HAP-1 (cell line): ENCODE results near the gene MAP3K9.

Experiments
- DNase-seq, 2 experiments: peaks; one replicate each; pipeline ENCODE4 v3.0.0-alpha.2; 2016 to 2020; ENCODE audit warnings: low spot score in 2 of 2
- H3K27me3 ChIP-seq: fragments of 250-450 bp; sonication (Bioruptor Pico); 2 replicates; pipeline ENCODE4 v1.5.1; 2020; ENCODE audit warnings: low read depth, mild to moderate bottlenecking, moderate library complexity
- H3K36me3 ChIP-seq: fragments of 250-450 bp; sonication (Bioruptor Pico); replicated peaks from 2 replicates; pipeline ENCODE4 v1.5.1; 2020; ENCODE audit warnings: mild to moderate bottlenecking
- H3K4me1 ChIP-seq: fragments of 250-450 bp; sonication (Bioruptor Pico); 2 replicates; pipeline ENCODE4 v1.5.1; 2020; ENCODE audit warnings: mild to moderate bottlenecking
- H3K4me3 ChIP-seq: fragments of 250-450 bp; sonication (Bioruptor Pico); 2 replicates; pipeline ENCODE4 v1.5.1; 2020; ENCODE audit warnings: mild to moderate bottlenecking, moderate library complexity
- H3K9me3 ChIP-seq: fragments of 250-450 bp; sonication (Bioruptor Pico); 2 replicates; pipeline ENCODE4 v1.5.1; 2020; ENCODE audit warnings: mild to moderate bottlenecking, moderate library complexity
- in situ Hi-C: fragments of 300-500 bp; cut with MboI; formaldehyde crosslinking; loops from 3 replicates; pipeline ENCODE4 v1.14.3; 2020; ENCODE audit warnings: low sequenced_read_pairs, inconsistent platforms, mixed read lengths

The MAP3K9 gene

GRCh38 chr14:70718383-70719118, 90.8 kb downstream of the MAP3K9 start:
- DNase-seq: peak in 1 of 2 experiments; percentile 30
- in situ Hi-C loops: no loop called here

DNA sequence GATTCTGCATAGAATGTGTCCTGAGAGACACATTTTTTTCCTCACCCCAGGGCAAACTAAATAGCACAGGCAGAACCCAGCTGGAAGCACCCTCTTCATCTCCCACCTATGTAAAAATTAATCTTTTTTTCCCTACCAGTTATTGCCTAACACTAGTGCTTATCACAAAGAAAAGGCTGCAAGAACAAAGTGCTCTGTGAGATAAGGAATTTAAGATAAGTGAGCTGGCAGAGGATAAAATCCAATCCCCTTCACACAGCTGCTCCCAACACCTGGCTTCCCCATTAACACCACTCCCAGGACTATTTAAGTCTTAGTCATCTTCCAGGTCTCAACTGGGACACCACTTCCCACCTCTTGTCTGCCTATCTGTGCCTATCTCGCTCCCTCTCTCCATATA, 92.4 kb downstream of the MAP3K9 start:
- DNase-seq: no peak
- Histone ChIP-seq H3K4me1 (0 out of 2 replicates have a peak, but pooled peaks cover 7% of the 10 kb centered on the region), H3K27me3 (no peaks in the 10 kb centered on the region), H3K9me3 (no peaks in the 10 kb centered on the region), H3K4me3 (no peak overlapping the region), H3K36me3 (no peaks in the 10 kb centered on the region)
- in situ Hi-C loops: no loop called here

More at GRCh38 chr14:70718383-70719118, 90.8 kb downstream of the MAP3K9 start:
- Histone ChIP-seq H3K4me3 (no peak overlapping the region), H3K27me3 (no peaks in the 10 kb centered on the region), H3K36me3 (no peaks in the 10 kb centered on the region), H3K9me3 (no peaks in the 10 kb centered on the region), H3K4me1 (0 out of 2 replicates have a peak, but pooled peaks cover 6% of the 10 kb centered on the region)

DNA sequence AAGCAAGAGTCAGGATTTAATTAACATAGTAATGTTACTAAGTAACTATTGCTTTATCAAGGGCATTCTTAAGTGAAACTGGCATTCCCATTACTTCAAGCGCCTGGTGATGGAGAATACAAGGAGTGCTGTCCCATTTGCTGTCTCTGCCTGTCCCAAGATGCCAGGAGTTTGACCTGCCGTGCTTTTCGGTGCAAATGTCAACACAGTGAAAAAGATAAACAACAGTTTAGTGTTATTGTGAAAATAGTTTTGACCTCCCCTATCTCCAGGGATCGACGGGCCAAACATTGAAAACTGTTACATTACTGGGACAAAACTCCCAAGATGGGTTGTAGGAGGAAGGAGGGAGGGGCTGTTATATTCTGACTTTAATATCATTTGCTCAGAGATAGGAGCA, 92.8 kb downstream of the MAP3K9 start:
- in situ Hi-C loops: no loop called here
- Histone ChIP-seq H3K36me3 (no peaks in the 10 kb centered on the region), H3K4me3 (no peak overlapping the region), H3K4me1 (0 out of 2 replicates have a peak, but pooled peaks cover 7% of the 10 kb centered on the region), H3K27me3 (no peaks in the 10 kb centered on the region), H3K9me3 (no peaks in the 10 kb centered on the region)
- DNase-seq: no peak

DNA sequence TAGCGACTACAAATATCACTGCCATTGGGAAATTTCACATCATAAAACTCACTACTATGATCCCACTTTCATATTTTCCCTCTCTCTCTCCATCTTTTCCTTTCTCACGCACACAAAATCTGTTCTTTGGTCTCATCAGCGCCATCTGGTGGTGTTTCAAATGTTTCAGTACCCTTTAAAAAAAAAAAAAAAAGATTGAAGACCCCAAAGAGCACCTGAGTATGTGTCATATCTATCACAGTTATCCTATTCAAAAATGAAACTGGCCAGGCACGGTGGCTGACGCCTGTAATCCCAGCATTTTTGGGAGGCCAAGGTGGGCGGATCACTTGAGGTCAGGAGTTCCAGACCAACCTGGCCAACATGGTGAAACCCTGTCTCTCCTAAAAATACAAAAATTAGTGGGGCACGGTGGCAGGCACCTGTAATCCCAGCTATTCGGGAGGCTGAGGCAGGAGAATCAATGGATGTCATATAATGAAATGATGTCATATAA, 95.2 kb downstream of the MAP3K9 start:
- Histone ChIP-seq H3K4me1 (0 out of 2 replicates have a peak, but pooled peaks cover 7% of the 10 kb centered on the region), H3K9me3 (no peaks in the 10 kb centered on the region), H3K4me3 (no peak overlapping the region), H3K27me3 (no peaks in the 10 kb centered on the region), H3K36me3 (no peaks in the 10 kb centered on the region)
- in situ Hi-C loops: no loop called here
- DNase-seq: peak; percentile 44 to 76

- in situ Hi-C loops: no loop called here
- H3K27me3 ChIP-seq: no peaks in the 10 kb centered on the region
- H3K36me3 ChIP-seq: no peaks in the 10 kb centered on the region
- no peak overlapping the region for H3K4me3 ChIP-seq
- H3K4me1 ChIP-seq: 0 out of 2 replicates have a peak, but pooled peaks cover 4% of the 10 kb centered on the region
- DNase-seq: no peak
- H3K9me3 ChIP-seq: no peaks in the 10 kb centered on the region
These were observed 95.8 kb downstream of the MAP3K9 start for GRCh38 chr14:70713511-70713916.

GRCh38 chr14:70713096-70713495, 96.2 kb downstream of the MAP3K9 start:
- Histone ChIP-seq H3K9me3 (no peaks in the 10 kb centered on the region), H3K27me3 (no peaks in the 10 kb centered on the region), H3K4me3 (no peak overlapping the region), H3K36me3 (no peaks in the 10 kb centered on the region), H3K4me1 (0 out of 2 replicates have a peak, but pooled peaks cover 4% of the 10 kb centered on the region)
- DNase-seq: no peak
- in situ Hi-C loops: no loop called here

- DNase-seq: no peak
- no peaks in the 10 kb centered on the region for H3K9me3 ChIP-seq
- H3K27me3 ChIP-seq: no peaks in the 10 kb centered on the region
- H3K4me1 ChIP-seq: 0 out of 2 replicates have a peak, but pooled peaks cover 4% of the 10 kb centered on the region
- in situ Hi-C loops: no loop called here
- H3K4me3 ChIP-seq: no peak overlapping the region
- no peaks in the 10 kb centered on the region for H3K36me3 ChIP-seq
These were observed 97.9 kb downstream of the MAP3K9 start for GRCh38 chr14:70711451-70711850.

- Histone ChIP-seq H3K9me3 (no peaks in the 10 kb centered on the region), H3K4me1 (0 out of 2 replicates have a peak, but pooled peaks cover 4% of the 10 kb centered on the region), H3K4me3 (no peak overlapping the region), H3K36me3 (no peaks in the 10 kb centered on the region), H3K27me3 (no peaks in the 10 kb centered on the region)
- in situ Hi-C loops: no loop called here
- no peak for DNase-seq
These were observed 99.5 kb downstream of the MAP3K9 start for GRCh38 chr14:70709726-70710382.

DNA sequence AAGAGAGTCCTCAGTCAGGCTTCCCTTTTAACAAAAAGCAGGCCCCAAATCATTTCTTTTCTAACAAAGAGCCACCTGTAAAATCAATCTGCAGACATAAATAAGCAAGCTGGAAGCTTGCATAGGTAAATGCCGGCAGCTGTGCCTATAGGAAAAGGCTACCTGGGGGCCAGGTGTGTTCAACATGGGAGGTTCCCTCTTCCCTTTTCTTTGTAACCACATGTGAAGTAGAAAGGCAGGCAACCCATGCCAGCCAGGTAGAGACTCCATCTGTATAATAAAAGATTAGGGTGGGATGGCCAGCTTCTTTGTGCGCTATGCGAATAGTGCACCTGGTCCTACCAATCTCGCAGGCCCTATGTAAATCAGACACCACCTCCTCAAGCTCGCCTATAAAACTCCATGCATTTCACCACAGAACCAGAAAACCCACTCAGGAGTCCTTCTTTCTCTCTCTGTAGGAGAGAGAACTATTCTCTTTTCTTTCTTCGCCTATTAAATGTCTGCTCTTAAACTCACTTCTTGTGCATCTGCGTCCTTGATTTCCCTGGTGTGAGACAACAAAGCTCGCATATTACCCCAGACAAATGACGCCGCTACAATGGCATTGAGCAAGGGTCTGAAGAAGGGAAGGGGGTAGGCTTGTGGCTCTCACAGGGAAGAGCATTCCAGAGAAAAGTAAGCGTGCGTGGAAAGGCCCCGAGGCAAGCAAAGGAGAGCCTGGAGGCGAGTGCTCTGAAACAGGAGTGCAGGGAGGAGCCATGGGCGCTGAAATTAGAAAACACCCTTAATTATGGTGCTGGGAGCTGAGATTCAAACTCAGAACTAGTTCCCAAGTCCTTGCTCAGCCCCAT, 100.4 kb downstream of the MAP3K9 start:
- no peak overlapping the region for H3K4me3 ChIP-seq
- DNase-seq: no peak
- 0 out of 2 replicates have a peak, but pooled peaks cover 4% of the 10 kb centered on the region for H3K4me1 ChIP-seq
- H3K36me3 ChIP-seq: no peaks in the 10 kb centered on the region
- H3K9me3 ChIP-seq: no peaks in the 10 kb centered on the region
- in situ Hi-C loops: no loop called here
- H3K27me3 ChIP-seq: no peaks in the 10 kb centered on the region

- DNase-seq: no peak
- in situ Hi-C loops: no loop called here
- Histone ChIP-seq H3K36me3 (no peaks in the 10 kb centered on the region), H3K27me3 (peaks cover 2% of the 10 kb centered on the region; the same call in 1 of the 2 replicates), H3K4me3 (no peak overlapping the region), H3K9me3 (no peaks in the 10 kb centered on the region), H3K4me1 (no peaks in the 10 kb centered on the region)
These were observed 101.9 kb downstream of the MAP3K9 start for GRCh38 chr14:70707138-70708038.

- in situ Hi-C loops: no loop called here
- no peak for DNase-seq
- Histone ChIP-seq H3K4me3 (no peak overlapping the region), H3K36me3 (no peaks in the 10 kb centered on the region), H3K4me1 (no peaks in the 10 kb centered on the region), H3K27me3 (peaks cover 11% of the 10 kb centered on the region; the same call in 1 of the 2 replicates), H3K9me3 (no peaks in the 10 kb centered on the region)
These were observed 103.1 kb downstream of the MAP3K9 start for GRCh38 chr14:70706177-70706576.

DNA sequence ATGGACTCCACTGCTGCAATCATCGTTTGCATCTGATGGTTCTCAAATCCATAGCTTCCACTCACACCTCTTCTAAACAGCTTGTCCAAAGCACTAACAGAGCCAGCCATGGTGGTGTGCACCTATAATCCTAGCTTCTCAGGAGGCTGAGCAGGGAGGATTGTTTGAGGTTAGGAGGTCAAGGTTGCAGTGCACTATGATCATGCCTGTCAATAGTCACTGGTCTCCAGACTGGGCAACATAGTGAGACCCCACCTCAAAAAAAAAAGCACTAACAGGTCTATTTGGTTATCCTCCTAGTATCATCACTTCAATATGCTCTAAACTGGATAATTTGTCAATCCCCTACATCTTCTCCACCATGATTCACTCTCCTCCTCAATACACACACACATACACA, 104.4 kb downstream of the MAP3K9 start:
- in situ Hi-C loops: no loop called here
- Histone ChIP-seq H3K9me3 (no peaks in the 10 kb centered on the region), H3K27me3 (peaks cover 17% of the 10 kb centered on the region; the same call in 1 of the 2 replicates), H3K4me1 (no peaks in the 10 kb centered on the region), H3K36me3 (no peaks in the 10 kb centered on the region), H3K4me3 (no peak overlapping the region)
- no peak for DNase-seq
